Peyer's patch (tissue), 4 donors: ENCODE measurements around the gene NDFIP2.

Experiments
- POLR2A ChIP-seq, 2 donors: fragments of 450-650 bp; IDR thresholded peaks; one replicate each; pipeline ENCODE4 v1.5.1; 2017; ENCODE audit warnings: antibody characterized with exemption in 2 of 2, mild to moderate bottlenecking in 2 of 2, moderate library complexity in 2 of 2
- TF ChIP-seq, protein P1 (sequence below), 6 experiments: fragments of 450-650 bp in 4 of 6; fragments of 200-600 bp in 2 of 6; sonication (generic) in 1 of 6; IDR thresholded peaks; one replicate each; pipeline ENCODE4 v1.5.1; 2017 to 2019; ENCODE audit warnings: antibody characterized with exemption in 6 of 6, mild to moderate bottlenecking in 3 of 6, moderate library complexity in 1 of 6

GRCh38 chr13:79547211-79548195 is 66.5 kb downstream of the NDFIP2 start:
- no peak for TF ChIP-seq POLR2A (IDR thresholded peaks at IDR 0.05)
- TF ChIP-seq, protein P1, sequence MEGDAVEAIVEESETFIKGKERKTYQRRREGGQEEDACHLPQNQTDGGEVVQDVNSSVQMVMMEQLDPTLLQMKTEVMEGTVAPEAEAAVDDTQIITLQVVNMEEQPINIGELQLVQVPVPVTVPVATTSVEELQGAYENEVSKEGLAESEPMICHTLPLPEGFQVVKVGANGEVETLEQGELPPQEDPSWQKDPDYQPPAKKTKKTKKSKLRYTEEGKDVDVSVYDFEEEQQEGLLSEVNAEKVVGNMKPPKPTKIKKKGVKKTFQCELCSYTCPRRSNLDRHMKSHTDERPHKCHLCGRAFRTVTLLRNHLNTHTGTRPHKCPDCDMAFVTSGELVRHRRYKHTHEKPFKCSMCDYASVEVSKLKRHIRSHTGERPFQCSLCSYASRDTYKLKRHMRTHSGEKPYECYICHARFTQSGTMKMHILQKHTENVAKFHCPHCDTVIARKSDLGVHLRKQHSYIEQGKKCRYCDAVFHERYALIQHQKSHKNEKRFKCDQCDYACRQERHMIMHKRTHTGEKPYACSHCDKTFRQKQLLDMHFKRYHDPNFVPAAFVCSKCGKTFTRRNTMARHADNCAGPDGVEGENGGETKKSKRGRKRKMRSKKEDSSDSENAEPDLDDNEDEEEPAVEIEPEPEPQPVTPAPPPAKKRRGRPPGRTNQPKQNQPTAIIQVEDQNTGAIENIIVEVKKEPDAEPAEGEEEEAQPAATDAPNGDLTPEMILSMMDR (IDR thresholded peaks at IDR 0.05): no peak
